Ecto neural progenitor cell (in vitro differentiated cells): ENCODE measurements around the gene PURA.

Experiments used
- DNase-seq: peaks from one replicate; pipeline ENCODE4 v3.0.0-alpha.2; 2018; ENCODE audit warnings: low spot score

Gene PURA

DNA sequence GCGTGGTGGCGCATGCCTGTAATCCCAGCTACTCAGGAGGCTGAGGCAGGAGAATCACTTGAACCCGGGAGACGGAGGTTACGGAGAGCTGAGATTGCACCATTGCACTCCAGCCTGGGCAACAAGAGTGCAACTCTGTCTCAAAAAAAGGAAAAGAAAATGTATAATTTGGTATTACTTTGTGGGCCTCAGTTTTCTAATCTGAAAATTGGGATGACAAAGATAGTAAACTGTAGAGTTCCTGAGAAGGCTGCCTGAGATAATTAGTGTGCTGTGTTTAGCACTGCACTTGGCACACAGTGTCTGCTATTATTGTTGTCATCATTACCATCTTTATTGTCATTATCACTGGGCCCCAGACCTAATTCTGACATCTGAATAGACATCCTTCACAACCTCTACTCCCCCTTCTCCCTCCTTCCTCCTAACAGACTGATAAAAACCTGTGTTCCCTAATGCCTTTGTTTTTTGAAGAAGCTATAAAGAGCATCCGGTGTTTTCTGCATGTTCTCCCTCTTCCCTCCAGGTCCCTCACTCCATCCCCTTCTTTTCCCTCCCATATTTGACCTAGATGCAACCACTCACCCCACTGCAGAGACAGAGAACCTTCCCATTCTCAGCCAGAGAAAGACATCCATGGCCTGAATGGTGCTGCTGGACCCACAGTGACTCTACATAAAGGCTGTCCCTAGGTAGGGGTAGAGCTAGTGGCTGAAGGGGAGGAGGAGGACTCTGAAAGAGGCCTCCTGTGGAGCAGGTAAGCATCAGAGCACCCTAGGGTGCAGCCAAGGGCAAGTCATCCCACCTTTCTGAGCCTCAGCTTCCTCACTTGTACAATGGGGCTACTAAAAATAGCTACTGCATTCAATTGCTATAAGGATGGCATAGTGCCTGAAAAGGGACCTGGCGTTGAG is 45.4 kb downstream of the PURA start:
- DNase-seq, result no peak

DNA sequence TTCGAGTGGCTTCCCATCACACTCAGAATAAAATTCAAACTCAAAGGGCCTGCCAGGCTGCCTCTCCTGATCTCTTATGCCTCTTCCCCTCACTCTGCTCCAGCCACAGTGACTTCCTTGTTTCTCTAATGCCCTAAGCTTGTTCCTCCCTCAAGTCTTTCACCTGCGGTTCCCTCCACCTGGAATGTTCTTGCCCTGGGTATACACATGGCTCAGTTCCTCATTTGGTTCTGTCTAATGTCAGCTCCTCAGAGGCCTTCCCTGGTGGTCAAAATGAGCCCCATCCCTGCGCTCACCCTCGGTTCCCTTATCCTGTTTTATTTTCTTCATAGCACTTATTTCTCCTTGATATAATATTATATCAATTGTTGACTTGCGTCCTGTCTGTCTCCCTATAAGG is 48.4 kb downstream of the PURA start:
- no peak for DNase-seq

DNA sequence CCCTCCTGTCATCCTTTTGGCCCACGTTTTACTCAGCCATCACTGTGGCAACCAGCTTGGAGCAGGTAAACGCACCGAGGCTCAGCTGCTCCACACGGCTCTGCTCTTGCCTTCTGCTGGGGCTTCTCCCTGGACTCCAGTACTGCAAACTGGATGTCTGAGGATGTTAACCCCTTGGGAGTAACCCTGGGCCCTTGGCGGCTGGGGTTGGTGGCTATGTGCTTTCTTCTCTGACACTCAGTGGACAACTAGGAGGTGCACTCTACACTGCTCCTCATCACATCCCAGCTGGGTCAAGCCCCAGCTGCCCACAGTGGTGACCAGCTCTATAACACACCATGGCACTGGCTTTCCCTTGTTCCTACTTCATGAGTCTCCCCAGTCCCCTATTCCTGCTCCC is 48.9 kb downstream of the PURA start:
- no peak for DNase-seq

DNA sequence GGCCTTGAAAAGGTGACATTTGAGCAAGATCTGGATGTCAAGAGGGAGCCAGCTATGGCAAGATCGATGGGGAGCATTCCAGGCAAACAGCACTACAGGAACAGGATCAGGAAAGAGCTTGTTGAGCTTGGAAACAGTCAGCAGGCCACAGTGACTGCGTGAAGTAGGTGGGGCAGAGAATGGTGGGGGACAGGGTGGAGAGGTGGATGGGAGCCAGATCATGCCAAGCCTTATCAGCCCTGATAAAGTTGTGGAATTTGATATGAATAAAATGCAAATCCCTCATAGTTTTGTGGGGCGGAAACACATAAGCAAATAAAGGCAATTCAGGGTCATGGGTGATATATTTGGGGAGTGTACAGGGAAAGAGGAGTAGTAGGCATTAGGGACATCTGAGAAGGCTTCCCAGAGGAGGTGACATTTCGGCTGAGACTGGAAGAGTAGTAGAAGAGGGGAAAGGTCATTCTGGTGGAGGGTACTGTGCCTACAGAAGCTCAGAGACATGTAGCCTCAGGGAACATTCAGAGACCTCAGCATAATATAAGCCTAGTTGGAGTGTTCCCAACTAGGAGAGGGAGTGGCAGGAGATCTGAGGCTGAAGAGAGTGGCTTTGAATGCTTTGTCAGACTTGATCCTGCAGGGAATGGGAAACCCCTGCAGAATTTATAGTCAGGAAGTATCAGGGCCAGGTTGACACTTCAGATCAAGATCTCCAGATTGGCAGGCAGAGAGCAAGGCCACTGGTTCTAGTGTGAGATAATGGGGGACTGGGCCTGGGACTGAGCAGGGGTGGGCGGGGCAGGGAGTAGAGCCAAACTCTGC is 51.4 kb downstream of the PURA start:
- no peak for DNase-seq

- DNase-seq, result no peak
These were observed 52.0 kb downstream of the PURA start for GRCh38 chr5:140165923-140166270.

DNA sequence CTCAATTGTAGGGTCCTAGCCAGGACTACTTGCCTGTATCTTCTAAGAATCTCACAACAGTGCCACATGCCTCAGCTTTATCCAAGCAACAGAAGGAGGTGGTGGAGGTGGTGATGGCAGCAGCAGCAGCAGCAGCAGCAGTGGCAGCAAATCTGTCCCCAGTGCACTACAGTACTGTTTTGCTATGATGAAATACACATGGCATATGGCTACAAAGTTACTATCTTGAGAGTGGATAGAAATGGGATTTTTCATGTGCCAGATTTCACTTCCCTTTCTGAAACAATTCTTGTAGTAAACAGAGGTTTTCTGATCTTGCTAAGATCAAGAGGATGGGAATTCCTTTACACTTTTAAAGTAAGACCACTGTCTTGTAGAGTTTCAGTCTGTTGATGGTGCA is 53.0 kb downstream of the PURA start:
- no peak for DNase-seq

DNA sequence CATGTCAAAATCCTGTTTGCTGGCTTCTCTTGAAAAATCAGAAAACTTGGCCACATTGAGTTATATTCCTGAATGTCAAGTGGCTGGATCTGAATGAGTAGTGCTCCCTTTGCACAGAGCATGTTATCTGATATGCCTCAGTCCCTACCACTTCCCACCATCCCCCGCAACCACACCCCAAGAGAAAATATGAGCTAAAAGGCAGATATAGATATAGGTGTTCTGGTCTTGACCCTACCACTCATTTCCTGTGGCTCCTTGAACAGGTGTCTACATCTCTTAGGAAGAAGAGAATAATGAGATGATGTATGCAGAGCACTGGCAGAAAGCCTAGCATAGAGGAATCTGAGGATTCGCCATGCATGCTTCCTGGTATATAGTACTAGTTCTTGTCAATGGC is 54.5 kb downstream of the PURA start:
- DNase-seq, result no peak

DNA sequence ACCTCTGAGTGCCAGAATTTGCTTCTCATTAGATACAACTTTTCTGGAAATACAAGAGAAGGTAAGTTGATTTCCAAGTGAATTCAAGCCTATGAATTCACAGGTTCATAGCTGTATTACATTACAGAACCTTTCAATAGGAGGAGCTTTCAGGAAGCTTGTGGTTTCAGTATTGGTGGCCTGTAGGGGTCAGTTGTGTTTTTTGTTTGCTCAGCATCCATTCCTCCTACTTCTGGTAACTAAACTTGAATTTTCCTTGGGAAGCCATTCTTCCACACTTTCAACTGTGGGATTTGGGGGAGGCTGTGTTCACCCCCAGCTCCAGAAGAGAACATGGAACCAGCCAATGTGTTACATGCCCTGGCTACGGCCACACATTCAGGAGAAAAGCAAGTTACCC is 55.5 kb downstream of the PURA start:
- no peak for DNase-seq

DNA sequence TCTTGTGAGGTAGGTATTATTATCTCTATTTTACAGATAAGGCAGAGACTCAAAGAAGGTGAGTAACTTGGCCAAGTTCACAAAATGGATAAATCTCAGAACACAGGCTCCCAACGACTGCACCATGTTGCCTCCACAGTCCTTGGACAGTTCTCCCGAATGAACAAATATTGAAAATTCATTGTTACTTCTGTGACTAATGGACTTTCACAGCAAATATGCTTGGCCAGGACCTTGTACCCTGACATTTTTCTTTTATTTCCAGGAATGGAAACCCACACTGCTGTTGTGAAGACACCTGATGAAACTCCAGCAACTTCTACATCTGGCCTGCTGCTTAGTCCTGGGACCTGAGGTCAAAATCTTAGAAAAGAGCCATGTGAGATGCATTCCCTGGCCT is 58.6 kb downstream of the PURA start:
- no peak for DNase-seq

GRCh38 chr5:140174014-140174413 is 60.1 kb downstream of the PURA start:
- no peak for DNase-seq

DNA sequence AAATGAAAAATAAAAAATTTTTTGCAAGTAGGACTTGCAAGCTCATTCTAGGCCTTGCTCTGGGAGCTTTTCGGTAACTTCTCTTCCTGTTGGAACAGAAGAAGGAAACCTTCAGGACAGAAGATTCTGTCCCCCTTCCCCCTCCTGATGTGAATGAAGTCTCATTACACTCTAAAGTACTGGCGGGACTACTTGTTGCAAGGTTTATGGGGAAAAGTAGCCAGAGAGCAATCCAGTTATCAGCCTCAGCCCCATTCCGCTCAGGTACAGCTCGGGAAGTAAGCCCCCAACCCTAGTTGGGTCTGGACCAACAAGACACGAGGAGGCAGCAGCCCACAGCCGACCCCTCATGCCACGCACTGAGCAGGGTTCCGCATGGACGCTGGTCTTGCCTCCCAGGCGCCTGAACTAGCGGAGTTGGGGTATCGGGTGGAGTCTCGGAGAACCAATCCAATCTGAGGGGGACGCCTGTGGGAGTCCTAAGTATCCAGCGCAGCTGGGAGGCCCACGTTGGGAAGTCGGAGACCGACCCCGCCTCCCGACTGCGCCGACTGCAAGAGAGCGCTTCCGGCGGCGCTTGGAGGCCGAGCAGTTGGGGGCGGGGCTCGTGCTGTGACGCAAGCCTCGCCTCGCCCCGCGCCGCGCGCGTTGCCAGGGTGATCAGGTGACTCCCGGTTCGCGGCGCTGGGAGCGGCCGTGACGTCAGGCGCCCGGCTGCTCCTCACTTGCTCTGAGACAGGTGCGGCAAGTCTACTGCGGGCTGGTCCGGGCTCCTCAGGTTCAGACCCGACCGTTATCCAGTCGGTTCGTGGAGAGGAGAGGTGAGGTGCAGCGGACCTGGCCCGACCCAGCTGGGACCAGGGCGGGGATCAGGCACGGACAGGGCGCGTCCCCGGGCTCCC is 60.8 kb downstream of the PURA start, which contains the start of gene CYSTM1:
CYSTM1 (plus strand) TSS at position 724 of the 902 bp plus-strand sequence. CDS start 19,278 bp downstream, outside the sequence.
- peak; percentile 97 for DNase-seq
